HG03575 (cell line): ENCODE measurements around the gene UBIAD1.
"Not testable (repeated sequence)": the region's sequence is repeated elsewhere in the genome, so short reads cannot be mapped to it uniquely, and the experiment has no call there.

Experiments
- ATAC-seq: cut with Tn5 transposase; IDR thresholded peaks from one replicate; pipeline ENCODE4 v1.9.1; 2021; ENCODE audit not compliant: unreplicated experiment, insufficient number of reproducible peaks, low FRiP score; ENCODE audit errors: extremely low read depth

UBIAD1 gene

DNA sequence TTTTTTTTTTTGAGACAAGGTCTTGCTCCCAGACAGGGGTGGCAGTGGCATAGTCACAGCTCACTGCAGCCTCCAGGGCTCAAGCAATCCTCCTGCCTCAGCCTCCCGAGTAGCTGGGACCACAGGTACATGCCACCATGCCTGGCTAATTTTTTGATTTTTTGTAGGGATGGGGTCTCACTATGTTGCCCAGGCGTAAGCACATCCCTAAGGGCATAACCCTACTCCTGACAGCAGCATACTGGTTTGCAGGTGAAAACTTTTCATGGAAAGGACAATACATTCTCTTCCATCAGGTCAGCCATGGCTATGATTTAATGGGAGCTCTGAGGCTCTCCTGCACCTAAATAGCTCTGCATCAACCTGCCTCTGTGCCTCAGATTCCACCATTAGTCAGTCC lies 29.4 kb downstream of the UBIAD1 start:
- ATAC-seq = no peak

DNA sequence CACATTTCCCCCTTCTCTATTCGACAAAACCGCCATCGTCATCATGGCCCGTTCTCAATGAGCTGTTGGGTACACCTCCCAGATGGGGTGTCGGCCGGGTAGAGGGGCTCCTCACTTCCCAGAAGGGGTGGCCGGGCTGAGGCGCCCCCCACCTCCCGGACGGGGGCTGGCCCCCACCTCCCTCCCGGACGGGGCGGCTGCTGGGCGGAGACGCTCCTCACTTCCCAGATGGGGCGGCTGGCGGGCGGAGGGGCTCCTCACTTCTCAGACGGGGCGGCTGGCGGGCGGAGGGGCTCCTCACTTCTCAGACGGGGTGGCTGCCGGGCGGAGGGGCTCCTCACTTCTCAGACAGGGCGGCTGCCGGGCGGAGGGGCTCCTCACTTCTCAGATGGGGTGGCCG lies 32.5 kb downstream of the UBIAD1 start:
- ATAC-seq = not testable (repeated sequence)

DNA sequence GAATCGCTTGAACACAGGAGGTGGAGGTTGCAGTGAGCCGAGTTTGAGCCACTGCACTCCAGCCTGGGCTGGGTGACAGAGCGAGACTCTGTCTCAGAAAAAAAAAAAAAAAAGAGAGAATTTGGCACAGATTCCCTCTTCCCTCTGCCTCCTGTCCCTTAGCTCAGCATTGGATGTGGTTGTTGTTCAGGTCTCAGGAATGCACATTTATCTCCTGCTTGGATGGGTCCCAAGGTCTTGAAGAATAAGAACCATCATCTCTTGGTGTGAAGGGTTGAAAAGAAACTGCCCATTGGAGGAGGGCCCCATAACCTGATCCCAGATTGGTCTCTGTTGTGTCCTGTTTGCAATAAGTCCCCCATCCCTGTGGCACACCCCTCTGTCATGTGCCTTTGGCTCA lies 34.9 kb downstream of the UBIAD1 start:
- no peak for ATAC-seq

DNA sequence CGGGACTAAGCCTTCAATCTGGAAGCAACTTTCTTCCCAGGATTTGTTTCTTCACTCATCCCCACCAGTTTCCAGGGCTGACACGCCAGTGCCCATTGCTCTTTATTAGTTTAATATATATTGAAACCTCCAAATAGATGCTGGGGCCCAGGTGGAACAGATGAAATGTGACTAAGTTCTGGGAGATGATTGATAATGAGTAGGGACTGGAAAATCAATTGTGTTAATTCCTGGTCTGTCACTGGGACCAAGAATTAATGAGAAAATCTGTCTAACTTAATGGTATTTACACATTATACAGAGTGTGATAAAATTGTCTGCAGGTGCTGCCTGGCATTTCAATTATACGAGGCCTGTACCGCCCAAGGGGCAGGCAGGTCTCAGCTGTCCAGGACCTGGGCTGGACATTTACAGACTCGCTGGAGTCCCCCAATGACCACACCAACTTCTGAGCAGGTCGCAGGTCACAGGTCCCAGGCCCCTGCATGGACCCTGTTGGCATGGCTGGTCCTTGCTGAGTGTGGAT lies 35.8 kb downstream of the UBIAD1 start:
- ATAC-seq = no peak

DNA sequence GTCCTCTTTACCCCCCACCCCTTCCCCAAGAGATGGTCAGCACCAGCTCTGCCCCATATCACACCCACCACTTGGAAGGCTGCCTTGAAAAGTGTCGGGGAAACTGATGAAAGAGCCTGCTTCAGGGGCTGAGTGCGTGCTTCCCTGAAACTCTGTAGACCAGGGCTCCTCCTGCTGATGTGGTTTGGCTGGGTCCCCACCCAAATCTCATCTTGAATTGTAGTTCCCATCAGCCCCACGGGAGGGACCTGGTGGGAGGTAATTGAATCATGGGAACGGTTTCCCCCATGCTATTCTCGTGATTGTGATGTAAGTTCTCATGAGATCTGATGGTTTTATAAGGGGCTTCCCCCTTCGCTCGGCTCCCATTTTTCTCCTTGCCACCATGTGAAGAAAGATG lies 36.4 kb downstream of the UBIAD1 start:
- no peak for ATAC-seq

DNA sequence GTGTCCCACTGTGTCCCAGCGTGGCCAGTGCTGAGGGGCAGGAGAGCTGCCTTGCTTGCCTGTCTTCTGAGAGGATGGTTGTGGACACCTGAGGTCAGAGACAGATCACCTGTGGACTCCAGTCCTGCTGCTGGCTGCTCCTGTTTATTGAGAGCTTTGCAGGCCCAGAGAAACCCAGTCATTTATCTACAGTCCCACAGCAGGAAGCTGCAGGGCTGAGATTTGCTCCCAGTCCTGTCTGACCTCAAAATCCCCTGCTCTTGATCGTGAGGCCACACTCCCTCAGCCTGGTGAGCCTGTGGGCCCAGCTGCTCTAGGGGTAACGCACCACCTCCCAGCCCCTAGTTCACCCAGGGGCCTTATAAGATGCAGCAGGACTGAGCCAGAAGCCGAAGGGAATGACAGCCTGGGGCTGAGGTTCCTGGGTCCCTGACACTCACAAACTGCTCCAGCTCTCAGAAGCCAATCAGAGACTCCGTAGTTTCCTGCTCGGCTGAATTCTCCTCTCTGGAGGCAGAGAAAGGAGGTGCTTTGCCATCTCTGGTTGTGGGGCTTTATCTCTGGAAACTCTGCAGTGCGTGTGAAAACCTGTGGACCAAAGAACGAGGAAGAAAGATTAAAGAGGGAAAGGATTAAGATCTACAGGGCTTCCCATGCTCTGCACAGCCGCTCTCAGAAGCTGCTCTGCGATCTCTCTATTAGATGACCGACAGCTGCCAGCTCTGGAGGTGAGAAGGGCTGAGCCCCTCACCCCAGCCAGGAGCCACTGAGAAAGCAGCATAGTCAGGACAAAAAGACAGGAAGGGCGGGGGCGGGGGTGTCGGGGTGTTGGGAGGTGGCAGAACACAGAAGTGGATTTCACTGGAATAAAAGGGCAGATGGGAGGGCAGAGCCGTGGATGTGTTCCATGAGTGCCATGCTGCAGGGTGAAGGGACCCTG lies 39.1 kb downstream of the UBIAD1 start:
- ATAC-seq = no peak

DNA sequence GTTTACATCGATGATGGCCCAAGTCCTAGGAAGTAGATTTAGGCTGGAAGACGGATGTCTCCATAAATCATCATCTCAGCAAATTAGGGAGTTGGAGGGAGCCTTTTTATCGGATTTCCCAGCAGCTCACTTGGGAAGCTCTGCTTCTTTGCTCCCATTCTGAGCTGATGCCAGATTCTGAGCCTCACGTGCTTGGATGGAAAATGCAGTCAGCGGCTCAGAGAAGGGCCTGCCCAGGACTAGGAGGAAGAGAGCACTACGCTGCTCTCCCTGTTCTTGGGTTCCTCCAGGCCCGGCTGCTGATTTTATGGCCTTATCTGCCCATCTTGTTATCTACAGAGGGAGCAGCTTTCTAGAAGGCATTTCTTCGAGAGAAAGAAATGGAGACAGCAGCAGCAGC lies 42.0 kb downstream of the UBIAD1 start:
- ATAC-seq = no peak

DNA sequence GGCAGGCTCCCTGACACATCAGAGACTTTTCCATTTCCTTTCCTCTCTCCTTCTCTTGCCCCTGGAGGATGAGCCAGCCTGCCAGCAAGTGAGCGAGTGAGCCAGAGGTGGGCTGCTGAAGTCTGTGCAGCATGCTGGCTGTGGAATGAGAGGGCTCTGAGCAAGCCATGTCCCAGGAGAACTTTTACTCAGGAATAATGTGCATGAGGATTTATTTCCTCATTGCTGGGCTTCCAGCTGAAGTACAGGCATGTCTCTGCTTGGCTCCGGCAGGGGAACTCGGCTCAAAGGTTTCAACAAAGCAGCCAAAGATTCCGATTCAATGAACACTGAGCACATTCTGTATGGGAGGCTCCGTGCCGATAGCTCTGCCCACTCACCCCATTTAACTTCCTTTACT lies 43.7 kb downstream of the UBIAD1 start:
- ATAC-seq = no peak

DNA sequence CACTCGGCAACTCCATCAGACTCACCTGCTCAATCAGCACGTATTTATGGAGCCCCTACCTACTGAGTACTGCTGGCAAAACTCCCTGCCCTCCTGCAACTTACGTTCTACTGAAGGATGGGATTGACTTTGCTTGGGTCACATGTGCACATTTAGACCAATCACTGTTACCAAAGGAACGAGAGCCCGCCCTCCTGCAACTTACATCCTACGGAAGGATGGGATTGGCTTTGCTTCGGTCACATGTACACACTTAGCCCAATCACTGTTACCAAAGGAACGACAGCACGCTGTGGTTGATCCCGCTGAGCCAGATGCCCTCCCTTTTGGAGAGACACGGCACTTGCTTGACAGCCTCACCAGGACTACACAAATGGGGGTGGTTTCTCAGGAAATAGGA lies 46.0 kb downstream of the UBIAD1 start:
- no peak for ATAC-seq

DNA sequence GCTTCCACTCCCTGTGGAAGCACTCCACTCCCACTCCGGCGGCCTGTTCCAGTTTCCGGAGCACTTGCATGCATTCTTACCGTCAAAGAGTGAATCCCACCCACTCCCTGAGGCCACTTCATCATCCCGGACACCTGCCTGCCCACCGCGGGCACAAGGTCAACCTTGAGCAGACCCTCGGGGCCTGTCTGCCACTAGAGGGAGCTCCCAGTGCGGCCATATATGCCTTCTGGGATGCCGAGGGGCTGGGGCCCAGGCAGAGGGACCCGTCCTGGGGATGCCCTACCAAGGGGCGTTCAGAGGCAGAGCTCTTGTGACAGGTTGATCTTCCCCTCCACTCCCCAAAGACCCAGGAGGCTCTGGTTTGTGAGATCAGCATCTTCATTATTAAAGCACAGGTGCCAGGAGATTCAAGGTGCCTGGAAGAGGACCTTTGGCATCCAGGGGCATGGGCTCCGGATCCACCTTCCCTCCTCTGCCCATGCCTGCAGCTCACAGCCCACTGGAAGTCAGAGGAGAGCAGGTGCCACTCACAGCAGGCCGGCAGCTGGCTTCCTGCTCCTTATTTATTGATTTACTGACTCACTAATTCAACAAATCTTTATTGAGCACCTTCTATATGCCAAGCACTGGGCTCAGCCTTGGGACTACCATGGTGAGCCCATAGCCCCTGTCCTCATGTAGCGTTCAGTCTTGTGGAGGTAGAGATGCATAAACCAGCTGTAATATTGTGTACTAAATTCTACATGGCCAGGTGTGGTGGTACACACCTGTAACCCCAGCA lies 47.3 kb downstream of the UBIAD1 start:
- ATAC-seq = no peak

DNA sequence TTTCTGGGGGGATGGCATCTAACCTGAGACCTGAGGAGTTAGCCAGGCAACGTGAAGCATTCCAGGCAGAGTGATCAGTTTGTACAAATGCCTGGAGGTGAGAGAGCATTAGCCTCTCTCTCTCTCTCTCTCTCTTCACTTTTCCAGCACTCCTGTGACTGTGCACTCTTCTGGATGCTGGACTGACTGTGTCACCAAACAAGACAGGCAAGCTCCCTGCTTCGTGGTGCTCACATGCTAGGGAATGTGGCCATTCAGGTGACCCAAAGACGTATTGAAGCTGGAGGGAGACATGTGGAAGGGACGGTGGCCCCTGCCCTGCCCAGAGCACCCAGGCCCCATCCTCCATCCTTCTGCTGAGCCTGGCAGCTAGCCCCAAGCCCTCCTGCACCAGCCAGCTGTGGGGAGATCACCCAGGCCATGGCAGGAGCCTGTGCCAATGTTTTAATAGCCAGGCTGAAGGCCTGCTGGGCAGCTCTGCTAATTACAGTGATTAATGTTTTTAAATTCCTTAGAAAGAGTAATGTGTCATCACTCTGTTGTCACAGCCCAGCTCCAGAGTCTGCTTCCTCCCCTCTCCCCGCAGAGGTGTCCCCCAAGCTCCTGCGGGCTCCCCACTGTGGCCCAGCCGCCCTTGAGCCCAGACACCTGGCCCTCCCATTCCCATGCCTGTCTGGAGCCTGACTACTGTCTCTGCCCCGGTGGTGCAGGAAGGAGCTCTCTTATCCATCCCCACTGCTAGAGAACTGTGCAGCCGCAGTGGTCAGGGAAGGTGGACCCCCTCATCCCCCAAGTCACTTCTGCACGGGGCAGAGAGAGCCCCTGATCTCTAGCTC lies 48.9 kb downstream of the UBIAD1 start:
- no peak for ATAC-seq

DNA sequence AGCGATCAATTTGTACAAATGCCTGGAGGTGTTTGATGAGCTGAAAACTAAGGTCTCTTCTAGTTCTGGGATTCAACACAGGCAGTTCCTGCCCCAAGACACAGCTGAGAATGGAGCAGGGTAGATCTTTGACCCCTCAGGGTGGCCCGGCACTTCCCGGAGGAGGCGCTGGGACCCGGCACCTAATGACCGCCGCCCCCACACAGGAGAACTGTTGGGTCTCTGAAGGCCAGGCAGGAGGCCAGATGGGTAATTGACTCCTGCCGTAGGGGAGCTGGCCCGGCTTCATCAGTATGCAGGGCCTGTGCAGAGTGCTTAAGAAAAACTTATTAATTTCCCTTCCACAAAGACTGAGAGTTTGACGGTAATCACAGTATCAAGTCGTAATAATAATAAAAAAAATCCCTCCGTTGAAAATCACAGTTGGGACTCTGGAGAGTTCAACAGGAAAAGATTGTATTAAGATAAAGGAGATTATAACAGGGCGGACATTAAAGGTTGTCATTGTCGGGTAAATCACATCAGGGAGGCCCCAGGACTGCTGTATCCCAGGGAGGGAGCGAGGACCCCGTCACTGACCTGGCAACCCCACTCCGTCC lies 51.7 kb downstream of the UBIAD1 start:
- no peak for ATAC-seq

DNA sequence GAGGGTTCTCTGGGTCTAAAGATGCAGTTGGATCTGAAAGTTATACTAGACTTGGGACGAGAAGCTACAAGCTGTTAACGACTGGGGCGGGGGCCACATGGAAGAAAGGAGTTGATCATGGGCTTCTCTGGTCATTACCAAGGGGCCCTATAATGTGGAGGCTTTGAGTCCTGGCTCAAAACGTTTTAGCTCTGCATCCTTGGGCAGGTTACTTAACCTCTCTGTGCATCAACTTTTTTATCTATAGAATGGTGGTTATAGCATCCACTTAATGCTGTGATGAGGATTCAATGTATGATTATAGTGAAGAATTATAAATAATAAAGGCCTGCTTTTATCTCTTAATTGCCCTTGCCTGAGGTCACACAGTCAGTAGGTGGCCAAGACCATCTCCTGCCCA lies 53.1 kb downstream of the UBIAD1 start:
- ATAC-seq = no peak

DNA sequence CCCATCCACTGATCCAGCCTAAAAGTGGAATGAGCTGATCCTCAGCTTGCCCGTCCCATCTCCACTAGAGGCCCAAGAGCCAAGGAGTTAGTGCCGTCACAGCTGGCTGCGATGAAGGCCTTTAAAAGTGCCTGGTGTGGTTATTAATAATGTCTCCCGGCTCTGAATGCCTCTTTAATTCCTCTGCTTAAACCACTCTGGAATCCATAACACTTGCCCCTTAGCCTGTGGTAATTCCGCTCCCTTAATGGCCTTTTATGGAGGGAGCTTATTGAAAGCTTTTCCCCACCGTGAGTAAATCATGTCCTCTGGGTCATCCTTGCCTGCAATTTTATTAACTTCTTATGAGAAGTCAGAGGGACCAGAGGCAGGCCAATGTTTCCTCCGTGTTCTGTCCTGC lies 55.4 kb downstream of the UBIAD1 start:
- no peak for ATAC-seq

DNA sequence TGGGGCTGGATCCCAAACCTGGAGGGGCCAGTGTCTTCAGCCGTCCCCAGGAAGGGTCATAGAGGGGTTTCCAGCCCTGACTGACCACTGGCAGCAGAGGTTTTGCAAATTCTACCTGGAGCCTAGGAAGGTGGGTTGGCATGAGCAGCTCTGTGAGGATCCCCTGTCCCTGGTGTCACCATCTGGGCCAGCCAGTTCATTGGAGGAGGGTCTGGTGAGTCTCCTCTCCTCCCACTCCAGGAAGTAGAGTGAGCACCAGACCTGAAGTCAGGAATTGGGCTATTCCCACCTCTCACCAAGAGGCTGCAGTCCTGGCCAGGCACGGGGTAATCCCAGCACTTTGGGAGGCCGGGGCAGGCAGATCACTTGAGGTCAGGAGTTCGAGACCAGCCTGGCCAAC lies 57.4 kb downstream of the UBIAD1 start:
- ATAC-seq = no peak

DNA sequence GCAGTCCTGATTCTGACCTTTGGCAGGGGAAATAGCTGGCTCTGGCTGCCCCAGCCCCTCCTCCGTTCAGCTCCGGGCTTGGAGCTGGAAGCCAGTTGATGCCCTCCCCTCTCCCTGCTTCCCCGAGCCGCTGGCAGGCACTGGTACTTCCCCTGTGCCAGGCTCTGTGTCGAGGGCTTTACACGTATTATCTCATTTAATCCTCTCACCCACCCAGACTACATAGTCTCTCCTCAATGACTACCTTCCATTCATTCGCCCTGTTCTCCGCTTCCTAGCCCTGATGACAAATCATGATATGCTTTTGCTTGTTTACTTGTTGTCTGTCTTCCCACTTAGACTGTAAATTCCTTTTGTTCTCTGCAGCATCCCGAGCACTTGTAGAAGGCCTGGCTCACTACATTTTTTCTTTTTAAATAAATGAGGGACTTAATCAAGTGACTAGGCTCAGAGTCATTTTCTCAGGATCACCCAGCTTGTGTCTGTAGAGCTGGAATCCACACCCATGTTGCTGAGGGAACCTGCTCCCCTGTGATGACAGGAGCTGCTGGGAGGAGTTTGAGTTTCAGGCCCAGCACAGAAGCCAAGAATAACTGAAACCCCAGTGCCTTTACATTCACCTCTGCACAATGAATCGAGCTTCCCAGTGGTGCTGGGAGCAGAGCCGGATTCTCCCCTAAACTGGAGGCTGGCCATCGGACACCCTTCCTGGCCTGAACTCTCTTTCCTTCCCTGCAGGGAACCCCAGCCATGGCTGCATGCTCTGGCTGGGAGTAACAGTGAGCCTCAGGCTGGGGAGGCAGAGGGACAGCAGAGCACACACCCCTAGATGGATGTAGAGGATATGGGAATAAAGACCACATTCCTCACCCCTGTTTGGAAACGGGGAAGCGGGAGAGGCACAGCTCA lies 58.3 kb downstream of the UBIAD1 start:
- ATAC-seq = no peak

DNA sequence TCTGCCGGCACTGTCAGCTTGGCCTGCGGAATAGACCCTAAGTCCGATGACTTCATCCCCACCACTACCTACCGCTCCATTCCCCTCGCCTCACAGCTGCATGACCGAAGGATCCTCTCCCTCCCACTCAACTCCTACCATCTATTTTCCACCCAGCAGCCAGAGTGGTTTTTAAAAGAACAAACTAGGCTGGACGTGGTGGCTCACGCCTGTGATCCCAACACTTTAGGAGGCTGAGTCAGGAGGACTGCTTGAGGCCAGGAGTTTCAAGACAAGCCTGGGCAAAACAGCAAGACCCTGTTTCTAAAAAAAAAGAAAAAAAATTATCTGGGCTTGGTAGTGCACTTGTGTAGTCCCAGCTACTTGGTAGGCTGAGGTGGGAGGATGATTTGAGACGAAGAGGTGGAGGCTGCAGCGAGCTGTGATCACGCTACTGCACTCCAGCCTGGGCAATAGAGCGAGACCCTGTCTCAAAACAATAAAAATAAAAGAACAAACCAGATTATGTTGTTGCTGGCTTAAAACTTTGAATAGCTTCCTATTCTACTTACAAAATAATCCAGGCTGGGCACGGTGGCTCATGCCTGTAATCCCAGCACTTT lies 59.0 kb downstream of the UBIAD1 start:
- ATAC-seq = no peak
